OCI-LY1 (cell line): Measurements from ENCODE around the gene ZBED2.

Source experiments
- CTCF ChIP-seq: fragments of 200-600 bp; sonication (generic), shearing (Covaris generic); IDR thresholded peaks from 2 replicates; pipeline ENCODE4 v1.5.1; 2017; ENCODE audit warnings: mild to moderate bottlenecking, antibody characterized with exemption, low read length, moderate library complexity, mixed read lengths
- EZH2 ChIP-seq: fragments of 200-600 bp; sonication (generic), shearing (Covaris generic); IDR thresholded peaks from 2 replicates; pipeline ENCODE4 v1.8.0; 2017; ENCODE audit warnings: borderline replicate concordance, mixed run types, mild to moderate bottlenecking, antibody characterized with exemption, low read length, moderate library complexity, mixed read lengths

GRCh38 chr3:111635403-111635802, 40.3 kb upstream of the ZBED2 start:
- TF ChIP-seq CTCF (no peak), EZH2 (no peak)
